A549 (cell line): Measurements from ENCODE around the gene ATAT1. TPM values are rescaled to one million over a fixed set of nuclear protein-coding genes. Genes with fewer than 3 reads are reported as not detected.

ENCODE experiments used
- ATAC-seq, 2 experiments: fragments of 200-7000 bp in 1 of 2; fragments of >200 bp in 1 of 2; cut with Nextera tagmentation in 1 of 2; cut with Tn5 transposase in 1 of 2; 3 replicates each; pipeline versions ENCODE4 v1.8.0 to v1.9.1; 2018 to 2020; ENCODE audit warnings: mild to moderate bottlenecking in 1 of 2, moderate library complexity in 1 of 2
- CTCF ChIA-PET: fragments of 300-600 bp; sonication (Branson Sonifier 250); formaldehyde crosslinking; extraction: SDS; loops from one replicate; lab custom pipeline; 2021; ENCODE audit warnings: antibody characterized with exemption, inconsistent platforms; lab: Yijun Ruan, JAX
- POLR2A ChIA-PET: fragments of 350-600 bp; formaldehyde crosslinking; extraction: SDS; loops from one replicate; lab custom pipeline; 2021; ENCODE audit warnings: antibody characterized with exemption, inconsistent platforms; lab: Yijun Ruan, JAX
- DNase-seq, 2 experiments: peaks; one replicate each; pipeline versions ENCODE4 v3.0.0 to v3.0.0-alpha.2; 2011 to 2016; ENCODE audit warnings: low read depth in 1 of 2, low spot score in 1 of 2
- FAIRE-seq: peaks from 2 replicates; lab custom pipeline; 2011; peaks lifted over from hg19 to GRCh38; lab: Jason Lieb, UNC
- H3K27ac ChIP-seq, 2 experiments: fragments of >200 bp; sonication (Bioruptor Twin); formaldehyde crosslinking; 3 replicates each; pipeline ENCODE4 v1.5.1; 2016 to 2017
- H3K4me1 ChIP-seq: fragments of >200 bp; sonication (Bioruptor Twin); formaldehyde crosslinking; 3 replicates; pipeline ENCODE4 v1.6.1; 2016
- H3K4me2 ChIP-seq: fragments of >200 bp; sonication (Bioruptor Twin); formaldehyde crosslinking; 3 replicates; pipeline ENCODE4 v1.6.1; 2016
- H3K4me3 ChIP-seq: fragments of >200 bp; sonication (Bioruptor Twin); formaldehyde crosslinking; 3 replicates; pipeline ENCODE4 v1.5.1; 2016
- H3K9me3 ChIP-seq: fragments of >200 bp; sonication (Bioruptor Twin); formaldehyde crosslinking; 3 replicates; pipeline ENCODE4 v1.6.1; 2016
- BHLHE40 ChIP-seq: IDR thresholded peaks from 2 replicates; pipeline ENCODE4 v1.6.1; 2012; ENCODE audit warnings: low read depth, low read length, inconsistent platforms
- CEBPB ChIP-seq, 2 experiments: fragments of >200 bp in 1 of 2; sonication (Bioruptor Twin) in 1 of 2; formaldehyde crosslinking in 1 of 2; IDR thresholded peaks; 2 replicates each; pipeline ENCODE4 v1.6.1; 2012 to 2016
- HDAC2 ChIP-seq: fragments of 200-600 bp; sonication (generic); IDR thresholded peaks from 2 replicates; pipeline ENCODE4 v1.6.1; 2016
- HOXB13 ChIP-seq: fragments of 250-450 bp; sonication (Bioruptor Pico); IDR thresholded peaks from 2 replicates; pipeline ENCODE4 v1.5.0; 2020; ENCODE audit warnings: low read depth, mild to moderate bottlenecking, moderate library complexity
- JUNB ChIP-seq: fragments of >200 bp; sonication (Bioruptor Twin); formaldehyde crosslinking; IDR thresholded peaks from 2 replicates; pipeline ENCODE4 v1.6.1; 2016
- KDM1A ChIP-seq: fragments of 200-600 bp; sonication (generic); IDR thresholded peaks from 2 replicates; pipeline ENCODE4 v1.6.1; 2016; ENCODE audit warnings: low read depth, mild to moderate bottlenecking
- MAFK ChIP-seq: fragments of 450-650 bp; IDR thresholded peaks from 2 replicates; pipeline ENCODE4 v1.6.1; 2014; ENCODE audit not compliant: partially characterized antibody
- POLR2A ChIP-seq: IDR thresholded peaks from 2 replicates; pipeline ENCODE4 v1.6.1; 2012; ENCODE audit warnings: mild to moderate bottlenecking, low read length
- POLR2AphosphoS2 ChIP-seq: conservative IDR thresholded peaks from 2 replicates; pipeline ENCODE4 v1.6.1; 2012; ENCODE audit warnings: low read length, improper control_type of control experiment, inconsistent platforms
- RNF2 ChIP-seq: fragments of 200-600 bp; sonication (generic); IDR thresholded peaks from 2 replicates; pipeline ENCODE4 v1.6.1; 2016; ENCODE audit warnings: low read depth, mild to moderate bottlenecking, antibody characterized with exemption, moderate library complexity, borderline replicate concordance
- SREBF2 ChIP-seq: fragments of 450-650 bp; IDR thresholded peaks from 2 replicates; pipeline ENCODE4 v1.6.1; 2014; ENCODE audit warnings: mild to moderate bottlenecking, moderate library complexity
- TFCP2L1 ChIP-seq: fragments of 250-450 bp; sonication (Bioruptor Pico); IDR thresholded peaks from 2 replicates; pipeline ENCODE4 v1.5.0; 2021; ENCODE audit warnings: mild to moderate bottlenecking
- ZC3H11A ChIP-seq: fragments of 450-650 bp; IDR thresholded peaks from 2 replicates; pipeline ENCODE4 v1.6.1; 2014; ENCODE audit warnings: antibody characterized with exemption, mild to moderate bottlenecking
- ZSCAN20 ChIP-seq: fragments of 250-450 bp; sonication (Bioruptor Pico); IDR thresholded peaks from 2 replicates; pipeline ENCODE4 v1.8.0; 2022; ENCODE audit warnings: mild to moderate bottlenecking, moderate library complexity
- WGBS: methylation state at CpG from one replicate; pipeline ENCODE4 v1.1.6; 2017; ENCODE audit errors: missing lambda C conversion rate; 5-methylcytosine and 5-hydroxymethylcytosine counted together
- polyA plus RNA-seq, 4 experiments: library from polyadenylated mRNA; depleted of rRNA in 3 of 4; stranded (reverse); fragments of >200 nt; fragmentation: RNase III in 1 of 4; extraction: RNeasy Plus Mini Kit Qiagen cat#74134 plus additional on column Dnase treatment in 1 of 4; gene quantifications; 2 replicates in 3 of 4; 3 replicates in 1 of 4; pipeline ENCODE4 v1.2.3, GENCODE V29; 2011 to 2017
- small RNA-seq, 6 experiments: library from RNA; depleted of rRNA; stranded (forward); fragments of <200 nt; gene quantifications; one replicate each; pipeline ENCODE3, GENCODE V24; 2012

The ATAT1 gene
- polyA plus RNA-seq, 2 of the 4 experiments (the other 2 are of a cell fraction) = 7.4 to 8.6 TPM

- no peak for FAIRE-seq
- H3K27ac ChIP-seq = peak overlapping the region; percentile 90 to 94
- no peak for DNase-seq
- H3K4me2 ChIP-seq = peak overlapping the region; percentile 88
- no peaks in the 10 kb centered on the region for H3K9me3 ChIP-seq
- WGBS = 22% methylated on average over 8 of the region's 8 CpGs
- POLR2A ChIA-PET = interaction anchor here (0.5 to 1.5 kb wide), 5 partner anchors 16 to 77 kb away, joined by 4 to 7 read pairs (median 6); partner anchors contain the start of genes IER3 and MDC1
- TF ChIP-seq CEBPB (IDR thresholded peaks at IDR 0.05) = no peak
- no peak for TF ChIP-seq KDM1A
- TF ChIP-seq MAFK = no peak
- TF ChIP-seq POLR2AphosphoS2 = no peak
- no peak for TF ChIP-seq RNF2
- no peak for TF ChIP-seq HDAC2
- TF ChIP-seq ZSCAN20 (CRISPR knock-in tag) = no peak
- TF ChIP-seq BHLHE40 = no peak
- no peak for TF ChIP-seq HOXB13 (CRISPR knock-in tag)
- TF ChIP-seq ZC3H11A = no peak
- no peak for TF ChIP-seq JUNB
- no peak for TF ChIP-seq SREBF2
- no peak for TF ChIP-seq TFCP2L1 (CRISPR knock-in tag)
- no peak for TF ChIP-seq POLR2A
- TF ChIP-seq, all 56 proteins: peak for 0
- H3K4me3 ChIP-seq = peak overlapping the region; percentile 56
- ATAC-seq = no peak
- peaks cover 43% of the 10 kb centered on the region for H3K4me1 ChIP-seq
- CTCF ChIA-PET = interaction anchor here (1.5 to 6.9 kb wide), 3 partner anchors 14 to 40 kb away, joined by 3 to 84 read pairs (median 46); no protein-coding TSS in a partner anchor
Observed at GRCh38 chr6:30691208-30691847, 64.7 kb downstream of the ATAT1 start.

Small RNAs within 50 kb of the gene (small RNA-seq; reads per million reads assigned to genes)
- 0 to 1.0 (median 0.06) reads per million in 6 experiments for gene MIR877

Other genes starting within 250 kb of the ATAT1 start
- 38.3 and 40.0 TPM in 2 replicates for gene HLA-E, start 137.4 kb upstream of the ATAT1 start, polyA plus RNA-seq (2011; rRNA removed)
- gene HLA-E, start 137.4 kb upstream of the ATAT1 start, polyA plus RNA-seq (2017; fragmentation: RNase III; extraction: RNeasy Plus Mini Kit Qiagen cat#74134 plus additional on column Dnase treatment) = 33.6 to 41.7 TPM (median 40.3 TPM) in 3 replicates
- gene GNL1, start 70.4 kb upstream of the ATAT1 start, polyA plus RNA-seq (2011; rRNA removed) = 18.5 and 25.6 TPM in 2 replicates
- 19.9 to 28.7 TPM (median 27.2 TPM) in 3 replicates for gene GNL1, start 70.4 kb upstream of the ATAT1 start, polyA plus RNA-seq (2017; fragmentation: RNase III; extraction: RNeasy Plus Mini Kit Qiagen cat#74134 plus additional on column Dnase treatment)
- gene PRR3, start 69.6 kb upstream of the ATAT1 start, polyA plus RNA-seq (2011; rRNA removed) = 24.1 and 29.5 TPM in 2 replicates
- gene PRR3, start 69.6 kb upstream of the ATAT1 start, polyA plus RNA-seq (2017; fragmentation: RNase III; extraction: RNeasy Plus Mini Kit Qiagen cat#74134 plus additional on column Dnase treatment) = 12.8 to 13.8 TPM (median 12.8 TPM) in 3 replicates
- 30.2 and 31.0 TPM in 2 replicates for gene ABCF1, start 55.4 kb upstream of the ATAT1 start, polyA plus RNA-seq (2011; rRNA removed)
- gene ABCF1, start 55.4 kb upstream of the ATAT1 start, polyA plus RNA-seq (2017; fragmentation: RNase III; extraction: RNeasy Plus Mini Kit Qiagen cat#74134 plus additional on column Dnase treatment) = 71.3 to 73.3 TPM (median 72.0 TPM) in 3 replicates
- gene PPP1R10, start 9.6 kb upstream of the ATAT1 start, polyA plus RNA-seq (2011; rRNA removed) = 33.3 and 37.6 TPM in 2 replicates
- 25.2 to 28.4 TPM (median 26.4 TPM) in 3 replicates for gene PPP1R10, start 9.6 kb upstream of the ATAT1 start, polyA plus RNA-seq (2017; fragmentation: RNase III; extraction: RNeasy Plus Mini Kit Qiagen cat#74134 plus additional on column Dnase treatment)
- 91.1 and 97.3 TPM in 2 replicates for gene MRPS18B, start 9.0 kb upstream of the ATAT1 start, polyA plus RNA-seq (2011; rRNA removed)
- gene MRPS18B, start 9.0 kb upstream of the ATAT1 start, polyA plus RNA-seq (2017; fragmentation: RNase III; extraction: RNeasy Plus Mini Kit Qiagen cat#74134 plus additional on column Dnase treatment) = 83.6 to 104 TPM (median 85.3 TPM) in 3 replicates
- gene C6orf136, start 20.3 kb downstream of the ATAT1 start, polyA plus RNA-seq (2011; rRNA removed) = 7.5 and 9.2 TPM in 2 replicates
- 11.4 to 12.6 TPM (median 11.7 TPM) in 3 replicates for gene C6orf136, start 20.3 kb downstream of the ATAT1 start, polyA plus RNA-seq (2017; fragmentation: RNase III; extraction: RNeasy Plus Mini Kit Qiagen cat#74134 plus additional on column Dnase treatment)
- gene DHX16, start 46.1 kb downstream of the ATAT1 start, polyA plus RNA-seq (2011; rRNA removed) = 31.3 and 31.6 TPM in 2 replicates
- 27.7 to 31.6 TPM (median 30.3 TPM) in 3 replicates for gene DHX16, start 46.1 kb downstream of the ATAT1 start, polyA plus RNA-seq (2017; fragmentation: RNase III; extraction: RNeasy Plus Mini Kit Qiagen cat#74134 plus additional on column Dnase treatment)
- 20.6 and 25.4 TPM in 2 replicates for gene PPP1R18, start 59.8 kb downstream of the ATAT1 start, polyA plus RNA-seq (2011; rRNA removed)
- 16.2 to 17.7 TPM (median 17.1 TPM) in 3 replicates for gene PPP1R18, start 59.8 kb downstream of the ATAT1 start, polyA plus RNA-seq (2017; fragmentation: RNase III; extraction: RNeasy Plus Mini Kit Qiagen cat#74134 plus additional on column Dnase treatment)
- gene NRM, start 64.1 kb downstream of the ATAT1 start, polyA plus RNA-seq (2011; rRNA removed) = 11.3 and 12.4 TPM in 2 replicates
- 13.0 to 14.5 TPM (median 13.0 TPM) in 3 replicates for gene NRM, start 64.1 kb downstream of the ATAT1 start, polyA plus RNA-seq (2017; fragmentation: RNase III; extraction: RNeasy Plus Mini Kit Qiagen cat#74134 plus additional on column Dnase treatment)
- 8.2 and 13.3 TPM in 2 replicates for gene MDC1, start 90.4 kb downstream of the ATAT1 start, polyA plus RNA-seq (2011; rRNA removed)
- gene MDC1, start 90.4 kb downstream of the ATAT1 start, polyA plus RNA-seq (2017; fragmentation: RNase III; extraction: RNeasy Plus Mini Kit Qiagen cat#74134 plus additional on column Dnase treatment) = 14.9 to 21.4 TPM (median 16.5 TPM) in 3 replicates
- gene TUBB, start 93.5 kb downstream of the ATAT1 start, polyA plus RNA-seq (2011; rRNA removed) = 691 and 782 TPM in 2 replicates
- 1,022 to 1,121 TPM (median 1,044 TPM) in 3 replicates for gene TUBB, start 93.5 kb downstream of the ATAT1 start, polyA plus RNA-seq (2017; fragmentation: RNase III; extraction: RNeasy Plus Mini Kit Qiagen cat#74134 plus additional on column Dnase treatment)
- 135 and 136 TPM in 2 replicates for gene FLOT1, start 115.8 kb downstream of the ATAT1 start, polyA plus RNA-seq (2011; rRNA removed)
- 89.7 to 99.2 TPM (median 89.9 TPM) in 3 replicates for gene FLOT1, start 115.8 kb downstream of the ATAT1 start, polyA plus RNA-seq (2017; fragmentation: RNase III; extraction: RNeasy Plus Mini Kit Qiagen cat#74134 plus additional on column Dnase treatment)
- gene IER3, start 117.7 kb downstream of the ATAT1 start, polyA plus RNA-seq (2011; rRNA removed) = 116 and 202 TPM in 2 replicates
- 89.1 to 108 TPM (median 104 TPM) in 3 replicates for gene IER3, start 117.7 kb downstream of the ATAT1 start, polyA plus RNA-seq (2017; fragmentation: RNase III; extraction: RNeasy Plus Mini Kit Qiagen cat#74134 plus additional on column Dnase treatment)